Fibroblast of gingiva (primary cell): ENCODE results near the gene TMEM147.
"Not testable (repeated sequence)": the region's sequence is repeated elsewhere in the genome, so short reads cannot be mapped to it uniquely, and the experiment has no call there.

Source experiments
- DNase-seq: peaks from one replicate; pipeline ENCODE4 v3.0.0-alpha.2; 2011; ENCODE audit warnings: low read depth

TMEM147 gene

GRCh38 chr19:35563207-35563829 lies 17.9 kb downstream of the TMEM147 start, which contains the start of gene ATP4A:
TSS of gene ATP4A (minus strand) at chr19:35563658. CDS start at chr19:35563629, 29 bp downstream.
- no peak for DNase-seq

- no peak for DNase-seq
Observed at GRCh38 chr19:35565016-35565856, 19.8 kb downstream of the TMEM147 start.

GRCh38 chr19:35566738-35567137 lies 21.3 kb downstream of the TMEM147 start:
- no peak for DNase-seq

- DNase-seq = no peak
Observed at GRCh38 chr19:35569281-35569781, 23.9 kb downstream of the TMEM147 start.

GRCh38 chr19:35571406-35571965 lies 26.1 kb downstream of the TMEM147 start:
- DNase-seq = no peak

- no peak for DNase-seq
Observed at GRCh38 chr19:35577918-35578317, 32.5 kb downstream of the TMEM147 start.

GRCh38 chr19:35578707-35579106 lies 33.3 kb downstream of the TMEM147 start:
- no peak for DNase-seq

GRCh38 chr19:35582760-35583159 lies 37.3 kb downstream of the TMEM147 start:
- DNase-seq = no peak

GRCh38 chr19:35585848-35586247 lies 40.4 kb downstream of the TMEM147 start, which contains the start of gene PMIS2:
TSS of gene PMIS2 (plus strand) at chr19:35586173. CDS start at chr19:35586260, 87 bp downstream.
- no peak for DNase-seq

- DNase-seq = no peak
Observed at GRCh38 chr19:35587321-35587720, 41.9 kb downstream of the TMEM147 start.

GRCh38 chr19:35590875-35591274 lies 45.4 kb downstream of the TMEM147 start:
- no peak for DNase-seq

GRCh38 chr19:35592226-35592625 lies 46.8 kb downstream of the TMEM147 start:
- DNase-seq = no peak

GRCh38 chr19:35595026-35595425 lies 49.6 kb downstream of the TMEM147 start:
- not testable (repeated sequence) for DNase-seq

GRCh38 chr19:35595928-35596327 lies 50.5 kb downstream of the TMEM147 start:
- DNase-seq = no peak

GRCh38 chr19:35596366-35596999 lies 51.1 kb downstream of the TMEM147 start:
- no peak for DNase-seq
